ENCODE results near the gene ALG6.

DNA sequence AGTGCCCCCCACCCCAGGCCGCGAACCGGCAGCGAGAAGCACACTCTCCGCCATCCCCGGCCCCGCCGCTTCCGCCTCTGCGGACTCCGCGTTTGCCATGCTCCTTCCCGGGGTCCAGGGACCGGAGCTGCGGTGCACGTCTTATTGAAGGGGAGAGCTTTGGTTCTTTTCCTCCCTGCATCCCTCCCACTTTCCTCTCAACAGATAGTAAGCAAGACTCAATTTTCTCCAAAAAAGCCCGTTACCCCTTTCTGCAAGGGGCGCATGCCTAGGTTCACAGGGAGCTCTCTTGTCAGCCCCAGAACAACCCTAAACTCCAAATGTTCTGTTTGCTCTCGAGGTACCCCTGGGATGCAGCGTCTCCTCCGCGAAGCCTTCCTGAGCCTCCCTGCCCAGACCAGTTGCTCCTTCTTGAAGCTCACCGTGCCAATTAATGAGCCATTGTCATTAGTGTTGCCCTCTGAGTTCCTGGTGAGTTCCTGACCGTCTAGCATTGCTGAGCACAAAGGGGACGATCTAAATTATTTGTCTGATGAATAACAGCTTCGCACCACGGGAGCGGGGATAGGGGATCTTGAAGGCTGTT lies 37.0 kb upstream of the ALG6 start:
- TF ChIP-seq ZNF8 (CRISPR knock-in tag; IDR thresholded peaks at IDR 0.05) = no peak
- TF ChIP-seq CREB5 (CRISPR knock-in tag; IDR thresholded peaks at IDR 0.05; ENCODE audit: low read depth) = no peak
- TF ChIP-seq ZFP30 (CRISPR knock-in tag; IDR thresholded peaks at IDR 0.05) = no peak
- no peak for TF ChIP-seq TSHZ2 (CRISPR knock-in tag; IDR thresholded peaks at IDR 0.05)
- TF ChIP-seq SNAI2 (CRISPR knock-in tag; IDR thresholded peaks at IDR 0.05) = no peak
- TF ChIP-seq CSDC2 (CRISPR knock-in tag; IDR thresholded peaks at IDR 0.05) = no peak
- no peak for TF ChIP-seq PPARA (CRISPR knock-in tag; IDR thresholded peaks at IDR 0.05; ENCODE audit: borderline replicate concordance)
- TF ChIP-seq RARB (CRISPR knock-in tag; IDR thresholded peaks at IDR 0.05) = no peak
- TF ChIP-seq TOX (CRISPR knock-in tag; IDR thresholded peaks at IDR 0.05; ENCODE audit: borderline replicate concordance) = no peak
- TF ChIP-seq, protein P1, sequence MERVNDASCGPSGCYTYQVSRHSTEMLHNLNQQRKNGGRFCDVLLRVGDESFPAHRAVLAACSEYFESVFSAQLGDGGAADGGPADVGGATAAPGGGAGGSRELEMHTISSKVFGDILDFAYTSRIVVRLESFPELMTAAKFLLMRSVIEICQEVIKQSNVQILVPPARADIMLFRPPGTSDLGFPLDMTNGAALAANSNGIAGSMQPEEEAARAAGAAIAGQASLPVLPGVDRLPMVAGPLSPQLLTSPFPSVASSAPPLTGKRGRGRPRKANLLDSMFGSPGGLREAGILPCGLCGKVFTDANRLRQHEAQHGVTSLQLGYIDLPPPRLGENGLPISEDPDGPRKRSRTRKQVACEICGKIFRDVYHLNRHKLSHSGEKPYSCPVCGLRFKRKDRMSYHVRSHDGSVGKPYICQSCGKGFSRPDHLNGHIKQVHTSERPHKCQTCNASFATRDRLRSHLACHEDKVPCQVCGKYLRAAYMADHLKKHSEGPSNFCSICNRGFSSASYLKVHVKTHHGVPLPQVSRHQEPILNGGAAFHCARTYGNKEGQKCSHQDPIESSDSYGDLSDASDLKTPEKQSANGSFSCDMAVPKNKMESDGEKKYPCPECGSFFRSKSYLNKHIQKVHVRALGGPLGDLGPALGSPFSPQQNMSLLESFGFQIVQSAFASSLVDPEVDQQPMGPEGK (CRISPR knock-in tag; IDR thresholded peaks at IDR 0.05; ENCODE audit: borderline replicate concordance) = no peak
- no peak for TF ChIP-seq ARNTL (CRISPR knock-in tag; IDR thresholded peaks at IDR 0.05; ENCODE audit: borderline replicate concordance, low read depth)

Data from SK-N-SH treated with all-trans-retinoic acid at 6 μM for 48 hours (cell line).